ENCODE results near the gene SPATC1L.
A peak's percentile ranks its signal among the peaks of the same experiment; 100 is the strongest.
"Not testable (repeated sequence)": the region's sequence is repeated elsewhere in the genome, so short reads cannot be mapped to it uniquely, and the experiment has no call there.

The SPATC1L gene

GRCh38 chr21:46188226-46189212, 4.3 kb upstream of the SPATC1L start:
- POLR2A ChIA-PET: no interaction called here
- CTCF ChIA-PET: no interaction called here

GRCh38 chr21:46187814-46188213, 3.6 kb upstream of the SPATC1L start:
- no peak for TF ChIP-seq CTCF (IDR thresholded peaks at IDR 0.05; ENCODE audit: control extremely low read depth, extremely low read depth, low read depth, missing control alignments)
- ChIA-PET CTCF (no interaction called here), POLR2A (no interaction called here)
- DNase-seq (ENCODE audit: extremely low spot score): no peak

More at GRCh38 chr21:46188226-46189212, 4.3 kb upstream of the SPATC1L start:
- no peak for TF ChIP-seq CTCF (IDR thresholded peaks at IDR 0.05; ENCODE audit: control extremely low read depth, extremely low read depth, low read depth, missing control alignments)
- DNase-seq (ENCODE audit: extremely low spot score): no peak

DNA sequence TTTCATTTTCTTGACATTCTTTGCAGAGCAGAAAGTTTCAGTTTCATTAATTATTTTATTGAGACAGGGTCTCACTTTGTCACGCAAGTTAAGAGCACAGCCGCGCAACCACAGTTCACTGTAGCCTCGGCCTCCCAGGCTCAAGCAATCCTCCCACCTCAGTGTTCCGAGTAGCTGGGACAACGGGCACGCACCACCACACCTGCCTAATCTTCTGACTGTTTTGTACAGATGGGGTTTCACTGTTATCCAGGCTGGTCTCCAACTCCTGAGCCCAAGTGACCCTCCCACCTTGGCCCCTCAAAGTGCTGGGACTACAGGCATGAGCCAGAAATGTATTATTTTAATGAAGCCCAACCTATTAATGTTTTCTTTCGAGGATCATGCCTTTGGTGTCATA, 3.0 kb upstream of the SPATC1L start:
- no peak for TF ChIP-seq CTCF (IDR thresholded peaks at IDR 0.05; ENCODE audit: control extremely low read depth, extremely low read depth, low read depth, missing control alignments)
- no peak for DNase-seq (ENCODE audit: extremely low spot score)
- ChIA-PET POLR2A (interaction anchor here (0.6 kb wide), 1 partner anchor 11 kb away, joined by 3 read pairs; no protein-coding TSS in a partner anchor), CTCF (no interaction called here)

- TF ChIP-seq CTCF (IDR thresholded peaks at IDR 0.05; ENCODE audit: control extremely low read depth, extremely low read depth, low read depth, missing control alignments): no peak
- CTCF ChIA-PET: interaction anchor here (1.0 kb wide), 1 partner anchor 10 kb away, joined by 3 read pairs; no protein-coding TSS in a partner anchor
Observed at GRCh38 chr21:46185716-46186115, 1.5 kb upstream of the SPATC1L start.

DNA sequence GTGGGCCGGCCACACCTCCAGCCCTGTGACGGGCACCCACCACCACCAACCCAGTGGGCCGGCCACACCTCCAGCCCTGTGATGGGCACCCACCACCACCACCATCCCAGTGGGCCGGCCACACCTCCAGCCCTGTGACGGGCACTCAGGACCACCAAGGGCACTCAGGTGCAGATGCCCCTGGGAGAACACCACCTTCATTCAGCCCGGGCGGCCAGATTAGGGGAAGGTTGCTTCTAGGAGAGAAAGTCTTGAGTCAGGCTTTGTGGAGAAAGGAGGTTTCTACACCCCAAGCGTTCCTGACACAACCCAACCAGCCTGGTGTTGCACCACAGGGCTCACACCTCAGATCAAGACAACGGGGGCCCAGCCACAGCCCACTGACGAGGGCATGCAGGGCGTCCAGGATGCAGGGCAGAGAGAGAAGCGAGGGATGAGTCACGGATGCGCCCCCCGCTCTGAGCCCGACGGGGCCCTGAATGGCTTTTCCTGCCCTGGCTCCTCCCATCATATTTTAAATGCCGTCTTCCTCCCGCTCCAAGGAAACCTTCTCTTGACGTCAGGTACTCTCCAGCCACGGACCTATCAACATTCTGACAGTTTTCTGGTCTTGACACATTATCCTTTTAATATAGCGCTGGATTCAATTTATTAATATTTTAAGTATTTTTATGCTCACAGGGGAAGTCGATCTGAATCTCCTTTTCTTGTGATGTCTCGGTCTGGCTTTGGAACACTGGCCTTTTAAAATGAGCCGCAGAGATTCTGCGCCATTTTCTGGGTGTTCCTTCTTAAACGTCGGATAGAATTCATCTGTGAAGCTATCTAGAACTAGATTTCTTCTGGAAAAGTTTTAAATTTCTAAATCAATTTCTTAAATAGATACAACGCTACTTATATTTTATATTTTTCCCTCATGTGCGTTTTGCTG, 631 bp upstream of the SPATC1L start:
- DNase-seq (ENCODE audit: extremely low spot score): peak; percentile 75
- no peak for TF ChIP-seq CTCF (IDR thresholded peaks at IDR 0.05; ENCODE audit: control extremely low read depth, extremely low read depth, low read depth, missing control alignments)
- POLR2A ChIA-PET: no interaction called here
- CTCF ChIA-PET: no interaction called here

More at GRCh38 chr21:46185716-46186115, 1.5 kb upstream of the SPATC1L start:
- DNase-seq (ENCODE audit: extremely low spot score): no peak
- POLR2A ChIA-PET: no interaction called here

DNA sequence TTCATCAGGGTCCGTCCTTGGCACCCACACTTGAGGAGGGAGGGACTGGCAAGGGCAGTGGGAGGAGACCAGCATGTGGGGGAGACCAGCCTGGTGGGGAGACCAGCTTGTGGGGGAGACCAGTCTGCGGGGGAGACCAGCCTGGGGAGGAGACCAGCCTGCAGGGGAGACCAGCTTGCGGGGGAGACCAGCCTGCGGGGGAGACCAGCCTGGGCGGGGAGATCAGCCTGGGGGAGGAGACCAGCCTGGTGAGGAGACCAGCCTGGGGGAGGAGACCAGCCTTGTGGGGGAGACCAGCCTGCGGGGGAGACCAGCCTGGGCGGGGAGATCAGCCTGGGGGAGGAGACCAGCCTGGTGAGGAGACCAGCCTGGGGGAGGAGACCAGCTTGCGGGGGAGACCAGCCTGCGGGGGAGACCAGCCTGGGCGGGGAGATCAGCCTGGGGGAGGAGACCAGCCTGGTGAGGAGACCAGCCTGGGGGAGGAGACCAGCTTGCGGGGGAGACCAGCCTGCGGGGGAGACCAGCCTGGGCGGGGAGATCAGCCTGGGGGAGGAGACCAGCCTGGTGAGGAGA, 836 bp downstream of the SPATC1L start:
- DNase-seq (ENCODE audit: extremely low spot score); POLR2A ChIA-PET; CTCF ChIA-PET: not testable (repeated sequence)
